GM10847 (cell line): ENCODE results near the gene CR1.

Experiments used
- POLR2A ChIP-seq: IDR thresholded peaks from 2 replicates; pipeline ENCODE4 v1.6.1; 2011; ENCODE audit not compliant: insufficient read length; ENCODE audit errors: extremely low read depth

CR1 gene

DNA sequence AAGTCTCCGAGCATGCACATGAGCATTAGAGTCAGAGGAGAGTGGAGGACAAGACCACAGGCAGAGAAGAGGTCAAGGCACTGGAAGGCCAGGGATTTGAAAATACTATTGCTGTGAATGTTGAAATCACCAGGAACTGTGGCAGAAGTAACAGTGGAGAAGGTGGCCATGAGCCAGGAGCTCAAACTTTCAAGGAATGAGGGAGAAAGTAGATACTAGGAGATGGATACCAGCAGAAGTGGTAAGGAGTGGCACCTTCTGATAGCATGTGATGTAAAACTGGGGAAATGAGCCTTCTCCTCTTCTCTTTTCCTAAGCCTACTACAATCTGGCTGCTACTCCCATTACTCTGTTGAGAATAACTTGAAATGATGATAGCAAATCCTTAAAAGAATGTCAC lies 1.8 kb upstream of the CR1 start:
- TF ChIP-seq POLR2A, result no peak

DNA sequence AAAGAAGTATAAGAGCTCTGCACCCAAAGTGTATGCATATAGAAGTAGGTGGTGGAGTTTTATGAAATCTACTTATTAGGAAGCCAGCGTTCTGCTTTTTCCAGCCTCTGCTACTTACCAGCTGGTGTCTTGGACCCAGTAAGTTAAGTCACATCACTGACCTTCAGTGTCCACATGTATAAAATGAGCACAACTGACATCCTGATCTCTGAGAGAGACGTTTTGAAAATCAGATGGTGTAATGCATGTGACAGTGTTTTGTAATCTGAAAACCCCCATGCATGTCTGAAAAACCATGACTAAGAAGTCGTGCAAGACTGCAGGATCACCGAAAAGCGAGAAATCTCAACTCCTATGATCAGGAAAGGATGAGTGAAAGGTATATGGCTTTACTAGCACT lies 2.0 kb downstream of the CR1 start:
- TF ChIP-seq POLR2A, result no peak

GRCh38 chr1:207499573-207499972 lies 3.6 kb downstream of the CR1 start:
- TF ChIP-seq POLR2A, result no peak

GRCh38 chr1:207500306-207500705 lies 4.3 kb downstream of the CR1 start:
- TF ChIP-seq POLR2A, result no peak

DNA sequence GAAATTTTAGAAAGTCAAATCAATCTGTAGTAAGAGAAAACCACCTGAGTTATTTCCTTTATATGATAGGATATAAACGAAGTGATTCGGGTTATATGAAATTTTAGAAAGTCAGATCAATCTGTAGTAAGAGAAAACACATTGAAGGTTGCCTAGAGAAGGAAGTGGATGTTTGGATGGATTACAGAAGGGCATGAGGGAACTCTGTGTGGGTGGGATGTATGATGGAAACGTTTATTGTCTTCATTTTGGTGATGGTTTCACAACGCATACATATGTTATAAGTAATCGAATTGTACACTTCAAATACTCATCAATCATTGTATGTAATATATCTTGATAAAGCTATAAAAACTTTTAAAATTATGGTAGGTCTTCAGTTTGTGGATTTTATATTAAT lies 5.1 kb downstream of the CR1 start:
- TF ChIP-seq POLR2A, result no peak

DNA sequence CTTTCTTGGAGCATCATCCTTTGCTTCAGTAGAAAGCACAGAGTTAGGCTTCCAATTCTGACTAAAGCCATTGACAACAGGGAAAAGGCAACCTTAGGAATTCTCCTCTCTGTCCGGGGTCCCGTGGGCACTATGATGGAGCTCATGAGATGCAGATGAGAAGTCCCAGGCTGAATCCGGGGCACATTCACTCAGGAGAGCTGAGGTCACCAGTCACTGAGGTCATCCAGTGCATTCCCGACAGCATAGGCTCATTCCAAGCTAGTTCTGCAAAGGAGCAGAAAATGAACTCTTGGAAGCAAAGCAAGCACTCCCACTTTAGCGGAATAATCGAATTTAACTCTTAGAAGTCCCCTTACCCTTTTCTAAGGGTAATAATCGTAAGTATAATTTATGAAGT lies 6.8 kb downstream of the CR1 start:
- TF ChIP-seq POLR2A, result no peak

GRCh38 chr1:207503950-207504349 lies 8.0 kb downstream of the CR1 start:
- no peak for TF ChIP-seq POLR2A

GRCh38 chr1:207504438-207504837 lies 8.5 kb downstream of the CR1 start:
- TF ChIP-seq POLR2A, result no peak

GRCh38 chr1:207510444-207510843 lies 14.5 kb downstream of the CR1 start:
- no peak for TF ChIP-seq POLR2A

DNA sequence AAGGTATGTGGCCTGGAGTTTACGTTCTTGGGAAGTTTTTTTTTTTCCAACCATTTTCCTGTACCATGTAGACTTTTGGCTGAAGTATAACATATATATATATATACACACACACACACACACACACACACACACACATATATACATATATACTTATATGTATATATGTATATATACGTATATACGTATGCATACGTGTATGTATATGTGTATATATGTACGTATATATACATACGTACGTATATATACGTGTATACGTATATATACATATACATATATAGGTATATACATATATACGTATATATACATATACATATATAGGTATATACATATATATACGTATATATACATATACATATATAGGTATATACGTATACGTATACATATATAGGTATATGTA lies 18.9 kb downstream of the CR1 start:
- no peak for TF ChIP-seq POLR2A

GRCh38 chr1:207516729-207517128 lies 20.8 kb downstream of the CR1 start:
- no peak for TF ChIP-seq POLR2A

GRCh38 chr1:207518608-207519236 lies 22.8 kb downstream of the CR1 start:
- TF ChIP-seq POLR2A, result no peak

DNA sequence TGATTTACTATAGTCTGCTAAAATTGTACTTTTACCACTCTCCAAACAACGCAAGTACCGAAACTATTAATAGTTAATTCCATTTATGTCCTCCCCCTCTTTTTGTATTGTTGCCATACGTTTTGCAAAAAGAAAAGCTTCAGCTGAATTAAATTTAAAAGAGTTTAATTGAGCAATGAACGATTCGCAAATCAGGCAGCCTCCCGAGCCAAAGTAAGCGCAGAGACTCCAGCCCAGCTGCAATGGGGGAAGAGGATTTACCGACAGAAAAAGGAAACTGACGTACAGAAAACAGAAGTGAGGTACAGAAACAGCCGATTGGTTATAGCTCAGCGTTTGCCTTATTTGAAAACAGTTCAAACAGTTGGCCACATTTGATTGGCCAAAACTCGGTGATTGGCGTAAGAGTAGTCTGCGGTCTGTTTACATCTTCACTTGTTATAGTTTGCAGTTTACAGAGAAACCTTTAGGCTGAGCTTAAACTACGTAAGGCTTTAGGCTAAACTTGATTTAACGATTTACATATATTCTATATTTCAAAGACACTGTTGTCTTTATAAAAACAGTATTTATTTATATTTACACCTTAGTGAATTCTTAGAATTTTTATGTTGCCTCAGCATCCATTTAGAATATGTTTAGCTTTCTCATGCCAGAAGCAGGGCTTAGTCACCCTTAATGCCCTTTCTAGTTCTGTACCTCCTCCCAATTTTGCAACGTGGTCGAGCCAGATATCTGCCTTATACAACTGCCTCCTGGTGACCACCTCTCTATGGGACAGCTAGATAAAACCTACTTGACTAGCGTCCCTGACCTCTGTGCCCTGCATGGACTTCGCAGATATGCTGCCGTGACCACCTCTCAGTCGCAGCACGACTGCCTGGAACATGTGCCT lies 23.8 kb downstream of the CR1 start:
- TF ChIP-seq POLR2A, result no peak

DNA sequence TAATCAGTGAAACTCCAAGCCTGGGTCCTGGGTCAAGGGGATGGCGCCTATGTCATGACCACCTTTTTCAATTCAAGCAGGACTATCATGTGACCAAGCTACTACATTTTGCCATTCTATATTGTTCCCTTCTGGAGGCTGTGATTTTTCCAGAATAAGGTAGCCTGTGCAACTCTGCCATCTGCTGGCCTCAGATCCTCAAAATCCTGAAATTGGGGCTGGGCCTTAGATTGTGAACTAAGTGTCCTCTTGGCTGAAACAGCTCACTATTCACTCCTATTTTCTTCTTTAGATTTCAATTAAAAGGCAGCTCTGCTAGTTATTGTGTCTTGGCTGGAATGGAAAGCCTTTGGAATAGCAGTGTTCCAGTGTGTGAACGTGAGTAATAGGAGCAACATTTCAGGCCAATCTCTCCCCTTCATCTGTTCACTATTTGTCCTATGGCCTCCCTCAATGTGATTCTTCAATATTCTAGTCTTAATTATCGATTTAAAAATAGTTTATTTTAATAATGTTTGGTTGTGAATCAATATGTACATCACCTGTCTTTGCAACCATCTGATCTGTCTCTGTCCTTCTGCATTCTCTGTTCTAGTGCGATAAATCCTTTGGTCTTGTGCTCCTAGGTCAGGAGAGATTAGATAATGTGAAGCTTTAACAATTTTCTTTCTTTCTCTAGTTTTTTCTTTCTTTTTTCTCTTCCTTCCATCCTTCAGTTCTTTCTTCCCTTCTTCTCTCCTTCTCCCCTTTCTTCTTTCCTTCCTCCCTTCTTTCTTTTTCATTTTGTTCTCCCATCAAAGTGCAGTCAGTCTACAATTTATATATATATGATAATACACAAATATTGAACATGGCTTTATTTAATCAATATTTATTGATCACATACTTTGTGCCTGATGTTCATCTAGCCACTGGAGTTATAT lies 69.8 kb downstream of the CR1 start:
- TF ChIP-seq POLR2A, result no peak

GRCh38 chr1:207578796-207579435 lies 83.0 kb downstream of the CR1 start:
- no peak for TF ChIP-seq POLR2A

- TF ChIP-seq POLR2A, result no peak
Observed at GRCh38 chr1:207579436-207579799, 83.5 kb downstream of the CR1 start.
